GM19238 (cell line): ENCODE data around the gene MACF1.

Experiments
- DNase-seq: peaks from one replicate; pipeline ENCODE4 v3.0.0; 2011; ENCODE audit warnings: low spot score; ENCODE audit not compliant: insufficient read length

MACF1 gene

GRCh38 chr1:39348278-39348677 lies 143.8 kb downstream of the MACF1 start:
- no peak for DNase-seq

GRCh38 chr1:39352881-39353280 lies 148.4 kb downstream of the MACF1 start:
- no peak for DNase-seq

GRCh38 chr1:39354572-39354971 lies 150.1 kb downstream of the MACF1 start:
- no peak for DNase-seq

GRCh38 chr1:39358491-39358890 lies 154.0 kb downstream of the MACF1 start:
- no peak for DNase-seq

- no peak for DNase-seq
These were observed 154.6 kb downstream of the MACF1 start for GRCh38 chr1:39359028-39359570.

DNA sequence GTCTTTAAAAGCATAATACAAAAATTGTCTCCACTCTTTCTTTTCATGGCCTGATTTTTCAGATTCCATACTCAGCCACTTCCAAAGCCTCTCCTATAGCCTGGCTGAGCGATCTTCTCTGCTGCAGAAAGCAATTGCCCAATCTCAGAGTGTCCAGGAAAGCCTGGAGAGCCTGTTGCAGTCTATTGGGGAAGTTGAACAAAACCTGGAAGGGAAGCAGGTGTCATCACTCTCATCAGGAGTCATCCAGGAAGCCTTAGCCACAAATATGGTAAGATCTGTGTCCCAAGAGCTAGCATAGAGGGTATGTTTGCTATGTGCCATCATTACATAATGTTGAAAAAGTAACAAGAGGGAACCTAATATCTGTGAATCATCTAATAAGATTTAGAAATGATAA lies 156.2 kb downstream of the MACF1 start:
- no peak for DNase-seq

- no peak for DNase-seq
These were observed 157.0 kb downstream of the MACF1 start for GRCh38 chr1:39361446-39361845.

GRCh38 chr1:39363267-39363666 lies 158.8 kb downstream of the MACF1 start:
- no peak for DNase-seq

GRCh38 chr1:39368045-39368444 lies 163.6 kb downstream of the MACF1 start:
- DNase-seq: no peak

GRCh38 chr1:39369565-39369964 lies 165.1 kb downstream of the MACF1 start:
- DNase-seq: no peak

DNA sequence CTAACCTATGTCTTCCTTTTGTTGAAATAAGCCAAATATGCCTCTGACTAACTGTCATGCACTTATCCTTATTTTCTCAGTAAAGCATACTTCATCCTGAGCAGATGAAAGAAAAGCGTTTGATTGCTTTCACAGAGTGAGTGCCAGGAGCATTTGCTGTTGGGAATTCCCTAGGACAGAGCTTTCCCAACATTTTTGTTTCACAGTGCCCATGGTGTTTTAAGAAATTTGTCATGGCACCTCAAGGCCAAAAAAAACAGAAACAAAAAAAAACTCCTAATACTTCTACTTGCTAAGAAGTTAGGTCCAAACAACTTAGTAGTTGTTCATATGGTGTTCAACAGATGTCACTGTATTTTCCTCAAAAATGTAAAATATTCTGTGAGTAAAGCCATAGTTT lies 166.1 kb downstream of the MACF1 start:
- no peak for DNase-seq

DNA sequence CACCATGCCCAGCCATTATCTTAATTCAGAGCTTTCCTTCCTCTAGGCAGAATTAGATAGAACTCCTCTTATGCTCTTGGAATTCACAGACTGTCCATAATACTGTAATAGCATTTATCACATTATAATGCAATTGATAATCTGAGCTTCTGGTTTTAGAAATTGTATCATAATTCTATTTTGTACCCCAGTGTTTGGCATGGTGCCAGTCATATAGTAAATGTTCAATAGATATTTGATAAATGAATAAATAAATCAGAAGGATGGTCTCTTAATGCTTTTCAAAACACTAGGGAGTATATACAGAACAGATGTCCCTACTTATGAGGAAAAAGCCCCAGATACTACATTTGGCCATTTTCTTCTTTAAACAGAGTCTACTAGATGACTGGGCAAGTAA lies 167.6 kb downstream of the MACF1 start:
- DNase-seq: no peak

DNA sequence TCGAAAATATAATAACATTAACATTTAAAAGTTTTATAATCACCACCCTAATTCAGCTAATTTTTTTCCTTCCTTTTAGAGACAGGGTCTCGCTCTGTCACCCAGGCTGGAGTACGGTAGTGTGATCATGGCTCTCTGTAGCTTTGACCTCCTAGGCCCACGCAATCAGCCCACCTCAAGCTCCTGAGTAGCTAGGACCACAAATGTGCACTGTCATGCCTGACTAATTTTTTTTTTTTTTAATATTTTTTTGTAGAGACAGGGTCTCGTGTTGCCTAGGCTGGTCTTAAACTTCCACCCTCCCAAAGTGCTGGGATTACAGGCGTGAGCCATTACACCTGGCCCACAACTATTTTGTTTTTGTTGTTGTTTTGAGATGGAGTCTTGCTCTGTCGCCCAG lies 172.2 kb downstream of the MACF1 start:
- no peak for DNase-seq

DNA sequence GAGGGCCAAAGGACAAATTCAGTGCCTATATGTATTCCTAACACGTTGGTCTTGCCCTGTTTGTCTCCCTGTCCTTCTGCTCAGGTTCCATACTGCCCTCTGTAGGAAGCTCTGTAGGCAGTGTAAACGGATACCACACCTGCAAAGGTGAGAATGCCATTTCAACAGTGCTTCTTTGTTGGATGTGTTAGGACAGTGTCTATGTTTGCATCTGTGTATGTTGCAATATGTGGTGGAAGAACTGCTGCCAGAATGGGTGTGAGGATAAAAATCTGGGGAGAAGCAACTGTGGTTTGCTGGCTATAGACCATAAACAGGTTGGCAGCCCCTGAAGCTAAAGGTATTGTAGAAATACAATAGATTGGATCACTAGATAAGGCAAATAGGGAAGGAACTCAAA lies 173.9 kb downstream of the MACF1 start:
- DNase-seq: no peak

DNA sequence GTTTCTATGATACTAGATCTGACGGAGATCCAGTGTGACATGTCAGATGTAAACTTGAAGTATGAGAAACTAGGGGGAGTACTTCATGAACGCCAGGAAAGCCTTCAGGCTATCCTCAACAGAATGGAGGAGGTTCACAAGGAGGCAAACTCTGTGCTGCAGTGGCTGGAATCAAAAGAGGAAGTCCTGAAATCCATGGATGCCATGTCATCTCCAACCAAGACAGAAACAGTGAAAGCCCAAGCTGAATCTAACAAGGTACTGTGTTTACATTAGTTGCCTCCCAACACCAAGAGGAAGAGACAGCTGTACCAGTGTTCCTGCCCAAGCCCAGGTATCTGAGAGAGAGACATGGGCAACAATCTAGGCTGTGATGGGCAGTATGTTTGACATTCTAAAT lies 174.7 kb downstream of the MACF1 start:
- DNase-seq: no peak

- no peak for DNase-seq
These were observed 175.5 kb downstream of the MACF1 start for GRCh38 chr1:39380036-39380435.

DNA sequence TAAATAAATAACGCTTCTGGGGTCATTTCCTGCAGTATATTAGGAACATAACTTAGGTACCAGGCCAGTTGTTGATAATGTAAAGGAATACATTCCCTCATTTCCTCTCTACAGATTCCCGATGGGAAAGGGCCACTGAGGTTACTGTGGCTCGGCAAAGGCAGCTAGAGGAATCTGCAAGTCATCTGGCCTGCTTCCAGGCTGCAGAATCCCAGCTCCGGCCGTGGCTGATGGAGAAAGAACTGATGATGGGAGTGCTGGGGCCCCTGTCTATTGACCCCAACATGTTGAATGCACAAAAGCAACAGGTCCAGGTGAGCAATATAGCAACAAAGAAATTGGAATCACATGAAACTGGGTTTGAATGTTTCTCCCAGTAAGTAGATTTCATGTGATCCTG lies 177.3 kb downstream of the MACF1 start:
- no peak for DNase-seq

DNA sequence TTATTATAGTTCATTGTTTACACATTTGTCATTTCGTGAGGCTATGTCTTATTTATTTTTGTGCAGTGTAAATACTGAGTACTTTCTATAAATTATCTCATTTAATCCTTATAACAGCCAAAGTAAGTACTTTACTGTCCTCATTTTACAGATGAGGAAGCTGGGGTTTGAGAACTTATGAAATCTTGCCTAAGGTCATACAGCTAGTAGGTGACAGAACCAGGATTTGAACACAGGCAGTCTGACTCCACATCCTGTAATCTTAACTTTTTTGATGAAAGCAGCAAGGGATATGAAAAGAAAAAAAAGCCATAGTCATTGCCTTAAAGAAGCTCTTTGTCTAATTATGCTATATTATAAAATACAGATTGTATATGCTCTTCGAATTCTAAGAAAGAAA lies 179.8 kb downstream of the MACF1 start:
- no peak for DNase-seq

DNA sequence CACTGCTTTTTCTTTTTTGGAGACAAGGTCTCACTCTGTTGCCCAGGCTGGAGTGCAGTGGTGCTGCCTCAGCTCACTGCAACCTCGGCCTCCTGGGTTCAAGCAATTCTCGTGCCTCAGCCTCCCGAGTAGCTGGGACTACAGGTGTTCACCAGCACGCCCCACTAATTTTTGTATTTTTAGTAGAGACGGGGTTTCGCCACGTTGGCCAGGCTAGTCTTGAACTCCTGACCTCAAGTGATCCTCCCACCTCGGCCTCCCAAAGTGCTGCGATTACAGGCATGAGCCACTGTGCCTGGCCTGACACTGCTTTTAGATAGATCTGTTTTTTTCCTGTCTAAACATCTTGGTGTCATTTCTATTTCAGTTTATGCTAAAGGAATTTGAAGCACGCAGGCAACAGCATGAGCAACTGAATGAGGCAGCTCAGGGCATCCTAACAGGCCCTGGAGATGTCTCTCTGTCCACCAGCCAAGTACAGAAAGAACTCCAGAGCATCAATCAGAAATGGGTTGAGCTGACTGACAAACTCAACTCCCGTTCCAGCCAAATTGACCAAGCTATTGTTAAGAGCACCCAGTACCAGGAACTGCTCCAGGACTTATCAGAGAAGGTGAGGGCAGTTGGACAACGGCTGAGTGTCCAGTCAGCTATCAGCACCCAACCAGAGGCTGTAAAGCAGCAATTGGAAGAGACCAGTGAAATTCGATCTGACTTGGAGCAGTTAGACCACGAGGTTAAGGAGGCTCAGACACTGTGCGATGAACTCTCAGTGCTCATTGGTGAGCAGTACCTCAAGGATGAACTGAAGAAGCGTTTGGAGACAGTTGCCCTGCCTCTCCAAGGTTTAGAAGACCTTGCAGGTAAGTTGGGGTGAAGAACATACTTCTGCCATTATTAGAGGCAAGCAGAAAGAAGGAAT lies 180.8 kb downstream of the MACF1 start:
- no peak for DNase-seq

GRCh38 chr1:39386997-39387396 lies 182.5 kb downstream of the MACF1 start:
- no peak for DNase-seq

DNA sequence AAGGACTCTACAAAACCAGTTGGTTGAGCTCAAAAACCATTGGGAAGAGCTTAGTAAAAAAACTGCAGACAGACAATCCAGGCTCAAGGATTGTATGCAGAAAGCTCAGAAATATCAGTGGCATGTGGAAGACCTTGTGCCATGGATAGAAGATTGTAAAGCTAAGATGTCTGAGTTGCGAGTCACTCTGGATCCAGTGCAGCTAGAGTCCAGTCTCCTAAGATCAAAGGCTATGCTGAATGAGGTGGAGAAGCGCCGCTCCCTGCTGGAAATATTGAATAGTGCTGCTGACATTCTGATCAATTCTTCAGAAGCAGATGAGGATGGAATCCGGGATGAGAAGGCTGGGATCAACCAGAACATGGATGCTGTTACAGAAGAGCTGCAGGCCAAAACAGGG lies 183.0 kb downstream of the MACF1 start:
- no peak for DNase-seq

- no peak for DNase-seq
These were observed 187.5 kb downstream of the MACF1 start for GRCh38 chr1:39391691-39392679.
